ENCODE measurements around the gene CCT6A. TPM values are rescaled to one million over a fixed set of nuclear protein-coding genes. Genes with fewer than 3 reads are reported as not detected.

Gene CCT6A
- total and polyA plus RNA-seq, 9 of the 15 experiments (the other 6 are each of a cell fraction or from before 2014, with no cell fraction given), result 244 to 708 (median 387) TPM

DNA sequence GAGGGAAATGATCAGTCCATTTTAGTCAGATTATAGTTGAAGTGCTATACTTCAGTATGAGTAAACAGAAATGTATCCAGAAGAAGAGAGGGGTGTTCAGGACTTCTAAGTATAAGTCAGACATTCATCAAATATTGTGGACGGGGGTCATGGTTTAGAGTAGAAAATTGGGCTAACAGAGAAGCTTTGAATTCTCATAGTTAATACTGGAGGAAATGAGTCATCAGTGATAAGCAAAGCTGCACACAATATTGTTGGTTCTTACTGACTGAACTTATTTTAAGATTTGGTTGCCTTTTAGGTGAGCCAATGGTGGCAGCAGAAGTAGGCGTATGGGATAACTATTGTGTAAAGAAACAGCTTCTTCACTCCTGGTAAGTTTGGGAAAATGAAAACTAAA lies 10.8 kb downstream of the CCT6A start (continued):
- TF ChIP-seq, protein P1, sequence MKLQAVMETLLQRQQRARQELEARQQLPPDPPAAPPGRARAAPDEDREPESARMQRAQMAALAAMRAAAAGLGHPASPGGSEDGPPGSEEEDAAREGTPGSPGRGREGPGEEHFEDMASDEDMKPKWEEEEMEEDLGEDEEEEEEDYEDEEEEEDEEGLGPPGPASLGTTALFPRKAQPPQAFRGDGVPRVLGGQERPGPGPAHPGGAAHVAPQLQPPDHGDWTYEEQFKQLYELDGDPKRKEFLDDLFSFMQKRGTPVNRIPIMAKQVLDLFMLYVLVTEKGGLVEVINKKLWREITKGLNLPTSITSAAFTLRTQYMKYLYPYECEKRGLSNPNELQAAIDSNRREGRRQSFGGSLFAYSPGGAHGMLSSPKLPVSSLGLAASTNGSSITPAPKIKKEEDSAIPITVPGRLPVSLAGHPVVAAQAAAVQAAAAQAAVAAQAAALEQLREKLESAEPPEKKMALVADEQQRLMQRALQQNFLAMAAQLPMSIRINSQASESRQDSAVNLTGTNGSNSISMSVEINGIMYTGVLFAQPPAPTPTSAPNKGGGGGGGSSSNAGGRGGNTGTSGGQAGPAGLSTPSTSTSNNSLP (IDR thresholded peaks at IDR 0.05; ENCODE audit: borderline replicate concordance, low read depth, low read length), result peak; percentile 54; the same call in 1 of the 2 replicates
- no peak for TF ChIP-seq ZNF23 (CRISPR knock-in tag; IDR thresholded peaks at IDR 0.05)
- no peak for TF ChIP-seq POLR2H (tag; IDR thresholded peaks at IDR 0.05; ENCODE audit: low read depth)
- peak; percentile 98 for TF ChIP-seq JUND (IDR thresholded peaks at IDR 0.05; ENCODE audit: borderline replicate concordance, low read depth, low read length)
- peak; percentile 96 for TF ChIP-seq JUND (tag; IDR thresholded peaks at IDR 0.05; ENCODE audit: borderline replicate concordance, low read depth, low read length)
- TF ChIP-seq SMARCE1 (IDR thresholded peaks at IDR 0.05), result peak; percentile 85
- TF ChIP-seq SMARCA4 (IDR thresholded peaks at IDR 0.05), result peak; percentile 86
- no peak for TF ChIP-seq SNRNP70 (optimal IDR thresholded peaks at IDR 0.05; ENCODE audit: low read depth, low read length)

DNA sequence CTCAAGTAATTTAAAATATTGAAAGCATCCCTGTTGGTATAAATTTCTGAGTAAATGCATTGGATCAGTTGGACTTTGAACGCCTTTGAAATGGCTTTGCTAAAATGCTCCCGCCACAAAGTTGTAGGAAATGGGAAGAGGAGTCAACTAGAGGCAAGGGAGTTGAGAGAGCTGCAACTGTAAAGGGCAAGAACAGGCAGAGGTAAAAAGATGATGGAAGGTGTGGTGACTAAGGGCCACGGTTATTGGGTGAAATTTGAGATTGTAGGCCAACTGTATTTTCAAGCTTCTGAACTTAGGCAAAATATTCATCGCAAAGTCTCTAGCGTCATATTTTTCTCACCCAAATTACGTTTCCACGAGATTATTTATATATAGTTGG lies 11.9 kb downstream of the CCT6A start:
- H3K27me3 ChIP-seq (ENCODE audit: control insufficient read depth in 2 of 2, insufficient read depth in 2 of 2, low read length in 2 of 2), result no peaks in the 10 kb centered on the region
- peak overlapping the region in 1 of 2 experiments; percentile 79; a peak in 2 of 4 replicates for H3K9ac ChIP-seq (ENCODE audit: insufficient read depth in 1 of 2, low read depth in 2 of 2, low read length in 2 of 2)
- ChIA-PET POLR2A (interaction anchor here (0.8 to 5.0 kb wide), 6 partner anchors 9 to 41 kb away, joined by 3 to 40 read pairs (median 3); partner anchors contain the start of genes CCT6A and PSPH), CTCF (ENCODE audit: low intra/inter-chr PET ratio) (interaction anchor here (0.6 kb wide), 1 partner anchor 39 kb away, joined by 4 read pairs; no protein-coding TSS in a partner anchor)
- no peaks in the 10 kb centered on the region for H3K9me1 ChIP-seq (ENCODE audit: control insufficient read depth, insufficient read depth, low read length)
- H3K4me3 ChIP-seq, result peak overlapping the region; percentile 57; the same call in 1 of the 2 replicates
- no peak overlapping the region for H2AFZ ChIP-seq (ENCODE audit: low read depth, low read length)
- no peaks in the 10 kb centered on the region for H3K9me3 ChIP-seq (replicated peaks; ENCODE audit: control insufficient read depth, insufficient read depth, low read depth, low read length)
- TSS peak; percentile 84 for BruUV-seq (replicated peaks)
- peak; percentile 13 for ATAC-seq
- DNase-seq (ENCODE audit: extremely low read depth in 1 of 4, low spot score in 3 of 4), result no peak
- no peak for FAIRE-seq
- H3K27ac ChIP-seq (ENCODE audit: extremely low read depth, low read depth, low read length), result peak overlapping the region; percentile 86
- H3K4me2 ChIP-seq (ENCODE audit: insufficient read depth, low read length), result peak overlapping the region; percentile 82
- H3K79me2 ChIP-seq (ENCODE audit: control insufficient read depth, insufficient read depth, low read length), result peaks cover 49% of the 10 kb centered on the region
- H4K20me1 ChIP-seq (replicated peaks; ENCODE audit: control insufficient read depth, insufficient read depth, low read length), result no peaks in the 10 kb centered on the region; the same call in 1 of the 2 replicates
- H3K36me3 ChIP-seq (ENCODE audit: control insufficient read depth, insufficient read depth, low read length), result peaks cover 61% of the 10 kb centered on the region
- in situ Hi-C loops (cut with MboI), result no loop called here
- 21% methylated on average over 7 of the region's 7 CpGs for WGBS (ENCODE audit: insufficient coverage, low coverage, missing lambda C conversion rate)
- intact Hi-C loops (cut with micrococcal nuclease), result no loop called here
- H3K4me1 ChIP-seq (replicated peaks in 1 of 2; ENCODE audit: control insufficient read depth in 2 of 2, insufficient read depth in 2 of 2, low read length in 2 of 2), result peaks cover 28 to 40% of the 10 kb centered on the region in 2 experiments
- no peak for TF ChIP-seq SREBF1 (IDR thresholded peaks at IDR 0.05; ENCODE audit: borderline replicate concordance, low read depth, low read length)
- no peak for TF ChIP-seq ZNF551 (CRISPR knock-in tag; IDR thresholded peaks at IDR 0.05)
- peak in 1 of 2 experiments; percentile 24; a peak in 1 of 4 replicates for TF ChIP-seq ARNT (IDR thresholded peaks at IDR 0.05)
- TF ChIP-seq ARHGAP35 (IDR thresholded peaks at IDR 0.05; ENCODE audit: partially characterized antibody), result peak; percentile 39
- 0 out of 2 replicates have a peak, but pooled peaks have one; percentile 11 for TF ChIP-seq KHSRP (IDR thresholded peaks at IDR 0.05)
- TF ChIP-seq, protein P2, sequence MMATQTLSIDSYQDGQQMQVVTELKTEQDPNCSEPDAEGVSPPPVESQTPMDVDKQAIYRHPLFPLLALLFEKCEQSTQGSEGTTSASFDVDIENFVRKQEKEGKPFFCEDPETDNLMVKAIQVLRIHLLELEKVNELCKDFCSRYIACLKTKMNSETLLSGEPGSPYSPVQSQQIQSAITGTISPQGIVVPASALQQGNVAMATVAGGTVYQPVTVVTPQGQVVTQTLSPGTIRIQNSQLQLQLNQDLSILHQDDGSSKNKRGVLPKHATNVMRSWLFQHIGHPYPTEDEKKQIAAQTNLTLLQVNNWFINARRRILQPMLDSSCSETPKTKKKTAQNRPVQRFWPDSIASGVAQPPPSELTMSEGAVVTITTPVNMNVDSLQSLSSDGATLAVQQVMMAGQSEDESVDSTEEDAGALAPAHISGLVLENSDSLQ (IDR thresholded peaks at IDR 0.05), result 0 out of 2 replicates have a peak, but pooled peaks have one; percentile 3
- TF ChIP-seq, protein P3, sequence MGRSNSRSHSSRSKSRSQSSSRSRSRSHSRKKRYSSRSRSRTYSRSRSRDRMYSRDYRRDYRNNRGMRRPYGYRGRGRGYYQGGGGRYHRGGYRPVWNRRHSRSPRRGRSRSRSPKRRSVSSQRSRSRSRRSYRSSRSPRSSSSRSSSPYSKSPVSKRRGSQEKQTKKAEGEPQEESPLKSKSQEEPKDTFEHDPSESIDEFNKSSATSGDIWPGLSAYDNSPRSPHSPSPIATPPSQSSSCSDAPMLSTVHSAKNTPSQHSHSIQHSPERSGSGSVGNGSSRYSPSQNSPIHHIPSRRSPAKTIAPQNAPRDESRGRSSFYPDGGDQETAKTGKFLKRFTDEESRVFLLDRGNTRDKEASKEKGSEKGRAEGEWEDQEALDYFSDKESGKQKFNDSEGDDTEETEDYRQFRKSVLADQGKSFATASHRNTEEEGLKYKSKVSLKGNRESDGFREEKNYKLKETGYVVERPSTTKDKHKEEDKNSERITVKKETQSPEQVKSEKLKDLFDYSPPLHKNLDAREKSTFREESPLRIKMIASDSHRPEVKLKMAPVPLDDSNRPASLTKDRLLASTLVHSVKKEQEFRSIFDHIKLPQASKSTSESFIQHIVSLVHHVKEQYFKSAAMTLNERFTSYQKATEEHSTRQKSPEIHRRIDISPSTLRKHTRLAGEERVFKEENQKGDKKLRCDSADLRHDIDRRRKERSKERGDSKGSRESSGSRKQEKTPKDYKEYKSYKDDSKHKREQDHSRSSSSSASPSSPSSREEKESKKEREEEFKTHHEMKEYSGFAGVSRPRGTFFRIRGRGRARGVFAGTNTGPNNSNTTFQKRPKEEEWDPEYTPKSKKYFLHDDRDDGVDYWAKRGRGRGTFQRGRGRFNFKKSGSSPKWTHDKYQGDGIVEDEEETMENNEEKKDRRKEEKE (IDR thresholded peaks at IDR 0.05; ENCODE audit: borderline replicate concordance in 1 of 2, control insufficient read depth in 1 of 2, low read depth in 2 of 2, low read length in 1 of 2), result 0 out of 4 replicates have a peak, but pooled peaks of 1 of the 2 experiments have one; percentile 33
